Glutamatergic neuron (in vitro differentiated cells): ENCODE measurements around the gene IRAG1. TPM values are rescaled to one million over a fixed set of nuclear protein-coding genes. Genes with fewer than 3 reads are reported as not detected.
"Not testable (repeated sequence)": the region's sequence is repeated elsewhere in the genome, so short reads cannot be mapped to it uniquely, and the experiment has no call there.

Experiments used
- DNase-seq: peaks from one replicate; pipeline ENCODE4 v3.0.0; 2022
- H3K27ac Mint-ChIP-seq: one replicate; pipeline ENCODE4 v1.8.0; 2020; ENCODE audit warnings: mild to moderate bottlenecking, mixed read lengths, inconsistent platforms; ENCODE audit not compliant: unreplicated experiment
- H3K27me3 Mint-ChIP-seq: one replicate; pipeline ENCODE4 v1.8.0; 2020; ENCODE audit warnings: mild to moderate bottlenecking, moderate library complexity, mixed read lengths, inconsistent platforms; ENCODE audit not compliant: unreplicated experiment
- H3K36me3 Mint-ChIP-seq: one replicate; pipeline ENCODE4 v1.8.0; 2020; ENCODE audit warnings: mild to moderate bottlenecking, mixed read lengths, inconsistent platforms; ENCODE audit not compliant: unreplicated experiment
- H3K4me1 Mint-ChIP-seq: one replicate; pipeline ENCODE4 v1.8.0; 2020; ENCODE audit warnings: mild to moderate bottlenecking, low read depth, mixed read lengths, inconsistent platforms; ENCODE audit not compliant: unreplicated experiment
- H3K4me3 Mint-ChIP-seq: one replicate; pipeline ENCODE4 v1.8.0; 2020; ENCODE audit warnings: mild to moderate bottlenecking, mixed read lengths, inconsistent platforms; ENCODE audit not compliant: unreplicated experiment
- H3K9me3 Mint-ChIP-seq: one replicate; pipeline ENCODE4 v1.8.0; 2020; ENCODE audit warnings: mild to moderate bottlenecking, moderate library complexity, mixed read lengths, inconsistent platforms; ENCODE audit not compliant: unreplicated experiment
- CTCF ChIP-seq: fragments of 200-600 bp; sonication (generic); IDR thresholded peaks from one replicate; pipeline ENCODE4 v1.5.0; 2021; ENCODE audit not compliant: partially characterized antibody, unreplicated experiment
- total RNA-seq: library from RNA; stranded (reverse); fragmentation: NEBNext Ultra II Directional; extraction: Animal tissue kit (Norgen Biotek cat#: 25700); gene quantifications from one replicate; pipeline ENCODE4 v1.2.1, GENCODE V29; 2021; ENCODE audit not compliant: unreplicated experiment

IRAG1 gene
- total RNA-seq, 1 donor from 2014 or later = 4.2 TPM

DNA sequence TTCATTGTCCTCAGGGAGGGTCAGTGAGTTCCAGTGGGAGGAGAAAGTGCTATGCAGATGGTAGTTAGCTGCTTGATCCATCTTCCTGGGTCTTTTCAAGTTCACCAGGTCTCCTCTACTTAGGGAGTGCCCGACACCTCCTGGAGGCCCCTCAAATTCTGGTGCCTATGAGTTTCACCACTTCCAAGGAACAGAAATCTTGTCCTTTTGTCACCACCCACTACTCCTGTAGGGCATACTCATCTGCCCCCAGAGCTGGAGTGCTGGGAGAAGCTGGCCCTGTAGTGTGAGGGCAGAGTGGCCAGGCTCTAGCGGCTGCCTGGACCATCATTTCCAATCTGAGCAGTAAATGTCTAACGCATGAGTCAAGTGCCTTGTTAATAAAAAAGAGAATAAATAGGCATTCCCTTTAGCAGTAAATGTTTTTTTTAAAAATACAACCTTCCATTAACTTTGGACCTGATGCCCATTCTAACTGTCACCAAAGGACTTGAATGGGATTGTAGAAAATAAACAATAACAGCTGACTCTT, 12.5 kb downstream of the IRAG1 start:
- Mint-ChIP-seq H3K4me1 (no peaks in the 10 kb centered on the region), H3K27ac (no peak overlapping the region), H3K27me3 (no peaks in the 10 kb centered on the region), H3K4me3 (no peak overlapping the region), H3K9me3 (no peaks in the 10 kb centered on the region), H3K36me3 (no peaks in the 10 kb centered on the region)
- no peak for DNase-seq
- TF ChIP-seq CTCF = no peak

GRCh38 chr11:10680279-10680678, 13.3 kb downstream of the IRAG1 start:
- H3K4me3 Mint-ChIP-seq, DNase-seq, H3K36me3 Mint-ChIP-seq, H3K4me1 Mint-ChIP-seq, H3K27me3 Mint-ChIP-seq, H3K27ac Mint-ChIP-seq, H3K9me3 Mint-ChIP-seq: not testable (repeated sequence)

DNA sequence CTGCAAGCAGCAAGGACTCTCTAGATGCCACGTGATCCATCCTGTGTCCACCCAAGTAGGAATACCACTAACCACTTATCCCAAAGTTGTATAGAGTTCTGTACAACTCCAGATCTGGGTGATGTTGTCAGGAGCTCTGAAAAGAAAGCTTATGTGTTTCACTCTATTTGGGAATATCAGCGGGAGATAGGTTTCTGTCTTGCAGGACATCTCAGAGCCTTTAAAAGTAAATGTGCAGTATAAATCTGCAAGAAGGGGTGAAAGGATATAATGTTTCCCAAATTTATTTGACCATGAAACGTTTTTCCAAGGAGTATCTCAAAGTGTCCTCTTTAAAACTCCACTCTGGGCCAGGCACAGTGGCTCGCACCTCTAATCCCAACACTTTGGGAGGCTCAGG, 13.9 kb downstream of the IRAG1 start:
- H3K27me3 Mint-ChIP-seq = no peaks in the 10 kb centered on the region
- no peak for DNase-seq
- no peak overlapping the region for H3K4me3 Mint-ChIP-seq
- no peak overlapping the region for H3K27ac Mint-ChIP-seq
- no peaks in the 10 kb centered on the region for H3K9me3 Mint-ChIP-seq
- TF ChIP-seq CTCF = no peak
- H3K36me3 Mint-ChIP-seq = no peaks in the 10 kb centered on the region
- peaks cover 7% of the 10 kb centered on the region for H3K4me1 Mint-ChIP-seq

GRCh38 chr11:10678101-10678500, 15.5 kb downstream of the IRAG1 start:
- DNase-seq = no peak
- H3K36me3 Mint-ChIP-seq = no peaks in the 10 kb centered on the region
- H3K27me3 Mint-ChIP-seq = no peaks in the 10 kb centered on the region
- H3K27ac Mint-ChIP-seq = no peak overlapping the region
- H3K4me1 Mint-ChIP-seq = peaks cover 17% of the 10 kb centered on the region
- no peaks in the 10 kb centered on the region for H3K9me3 Mint-ChIP-seq
- no peak for TF ChIP-seq CTCF
- no peak overlapping the region for H3K4me3 Mint-ChIP-seq

DNA sequence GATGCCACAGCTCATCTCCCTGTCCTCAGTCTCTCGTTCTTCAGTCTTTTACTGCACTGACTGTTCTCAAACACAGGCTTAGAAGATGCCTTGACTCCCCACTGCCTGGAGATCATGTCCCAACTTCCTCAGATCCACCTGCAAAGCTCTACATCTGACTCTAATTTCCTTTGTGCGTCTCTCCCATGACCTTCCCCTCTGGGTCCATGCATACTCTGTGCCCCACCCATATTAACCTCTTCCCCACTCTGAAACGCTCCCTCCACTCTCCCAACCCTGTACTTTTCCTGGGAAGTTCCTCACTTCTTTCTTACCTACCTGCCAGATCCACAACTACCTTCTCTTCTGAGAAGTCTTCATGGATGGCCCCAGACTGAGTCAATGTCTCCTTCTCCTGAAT, 16.6 kb downstream of the IRAG1 start:
- Mint-ChIP-seq H3K27me3 (no peaks in the 10 kb centered on the region), H3K4me1 (peaks cover 17% of the 10 kb centered on the region), H3K36me3 (no peaks in the 10 kb centered on the region), H3K9me3 (no peaks in the 10 kb centered on the region), H3K27ac (no peak overlapping the region), H3K4me3 (no peak overlapping the region)
- DNase-seq = no peak
- TF ChIP-seq CTCF = no peak
